OCI-LY3 (cell line): ENCODE measurements around the gene PRODH2.

Source experiments
- H2AFZ ChIP-seq: fragments of 200-600, 300-600 bp; shearing (Covaris generic); 2 replicates; pipeline ENCODE4 v1.6.0; 2014; ENCODE audit warnings: antibody characterized with exemption, low read depth, low read length
- H3K27ac ChIP-seq: fragments of 200-600, 300-600 bp; sonication (generic); 2 replicates; pipeline ENCODE4 v1.5.1; 2014; ENCODE audit warnings: mild to moderate bottlenecking, low read length, moderate library complexity, mixed read lengths
- H3K27me3 ChIP-seq: fragments of 200-600, 300-600 bp; sonication (generic); 2 replicates; pipeline ENCODE4 v1.6.1; 2014; ENCODE audit warnings: low read depth, low read length, mixed read lengths
- H3K36me3 ChIP-seq: fragments of 200-600, 300-600 bp; sonication (generic); replicated peaks from 2 replicates; pipeline ENCODE3; 2014; ENCODE audit warnings: low read depth, low read length, mixed read lengths
- H3K4me1 ChIP-seq: fragments of 300-600, 200-600 bp; sonication (generic); 2 replicates; pipeline ENCODE4 v1.6.1; 2014; ENCODE audit warnings: low read length, mixed read lengths
- H3K4me2 ChIP-seq: fragments of 200-600, 300-600 bp; sonication (generic); 2 replicates; pipeline ENCODE4 v1.6.1; 2014; ENCODE audit warnings: low read length, mixed read lengths
- H3K4me3 ChIP-seq: fragments of 300-600, 200-600 bp; sonication (generic); 2 replicates; pipeline ENCODE4 v1.5.1; 2014; ENCODE audit warnings: antibody characterized with exemption, mild to moderate bottlenecking, low read length, moderate library complexity
- H3K79me2 ChIP-seq: fragments of 300-600, 200-600 bp; shearing (Covaris generic); 2 replicates; pipeline ENCODE4 v1.6.1; 2014; ENCODE audit warnings: mild to moderate bottlenecking, low read length, mixed read lengths
- H3K9ac ChIP-seq: fragments of 300-600, 200-600 bp; shearing (Covaris generic); 2 replicates; pipeline ENCODE4 v1.6.0; 2014; ENCODE audit warnings: mild to moderate bottlenecking, low read length, moderate library complexity
- H3K9me3 ChIP-seq: fragments of 200-600, 300-600 bp; shearing (Covaris generic); 2 replicates; pipeline ENCODE4 v1.6.1; 2014; ENCODE audit warnings: low read length, mixed read lengths; ENCODE audit not compliant: insufficient read depth
- H4K20me1 ChIP-seq: fragments of 200-600, 300-600 bp; sonication (generic); 2 replicates; pipeline ENCODE4 v1.6.1; 2016; ENCODE audit warnings: low read length, mixed read lengths; ENCODE audit not compliant: insufficient read depth
- EZH2phosphoT487 ChIP-seq: fragments of 200-600 bp; shearing (Covaris generic); IDR thresholded peaks from 2 replicates; pipeline ENCODE4 v1.6.1; 2018; ENCODE audit warnings: antibody characterized with exemption, mixed run types, low read depth
- TF ChIP-seq, protein P1 (sequence below): fragments of 200-600, 300-600 bp; sonication (generic); IDR thresholded peaks from 2 replicates; pipeline ENCODE4 v1.5.1; 2014; ENCODE audit warnings: antibody characterized with exemption, low read length, low read depth

Gene PRODH2

DNA sequence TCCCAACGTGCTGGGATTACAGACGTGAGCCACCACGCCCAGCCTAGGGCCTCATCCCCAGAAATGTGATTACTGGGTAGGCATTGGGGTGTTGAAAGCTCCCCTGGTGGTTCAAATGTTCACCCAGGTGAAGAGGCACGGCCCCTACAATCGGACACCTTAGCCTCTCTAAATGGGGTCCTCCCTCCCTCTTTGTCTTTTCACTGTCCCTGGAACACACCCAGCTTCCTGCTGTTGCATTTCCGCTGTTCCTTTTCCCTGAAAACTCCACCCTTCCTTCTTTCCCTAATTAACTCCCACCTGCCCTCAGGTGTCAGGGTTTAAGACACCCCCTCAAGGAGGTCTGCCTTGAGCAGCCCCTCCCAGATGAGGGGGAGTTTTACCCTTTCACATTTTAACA is 3.6 kb upstream of the PRODH2 start:
- H3K4me2 ChIP-seq = no peak overlapping the region
- no peaks in the 10 kb centered on the region for H3K9me3 ChIP-seq
- no peak overlapping the region for H3K4me3 ChIP-seq
- H3K27me3 ChIP-seq = 0 out of 2 replicates have a peak, but pooled peaks cover 7% of the 10 kb centered on the region
- no peak overlapping the region for H2AFZ ChIP-seq
- no peaks in the 10 kb centered on the region for H3K4me1 ChIP-seq
- TF ChIP-seq, protein P1, sequence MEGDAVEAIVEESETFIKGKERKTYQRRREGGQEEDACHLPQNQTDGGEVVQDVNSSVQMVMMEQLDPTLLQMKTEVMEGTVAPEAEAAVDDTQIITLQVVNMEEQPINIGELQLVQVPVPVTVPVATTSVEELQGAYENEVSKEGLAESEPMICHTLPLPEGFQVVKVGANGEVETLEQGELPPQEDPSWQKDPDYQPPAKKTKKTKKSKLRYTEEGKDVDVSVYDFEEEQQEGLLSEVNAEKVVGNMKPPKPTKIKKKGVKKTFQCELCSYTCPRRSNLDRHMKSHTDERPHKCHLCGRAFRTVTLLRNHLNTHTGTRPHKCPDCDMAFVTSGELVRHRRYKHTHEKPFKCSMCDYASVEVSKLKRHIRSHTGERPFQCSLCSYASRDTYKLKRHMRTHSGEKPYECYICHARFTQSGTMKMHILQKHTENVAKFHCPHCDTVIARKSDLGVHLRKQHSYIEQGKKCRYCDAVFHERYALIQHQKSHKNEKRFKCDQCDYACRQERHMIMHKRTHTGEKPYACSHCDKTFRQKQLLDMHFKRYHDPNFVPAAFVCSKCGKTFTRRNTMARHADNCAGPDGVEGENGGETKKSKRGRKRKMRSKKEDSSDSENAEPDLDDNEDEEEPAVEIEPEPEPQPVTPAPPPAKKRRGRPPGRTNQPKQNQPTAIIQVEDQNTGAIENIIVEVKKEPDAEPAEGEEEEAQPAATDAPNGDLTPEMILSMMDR = no peak
- TF ChIP-seq EZH2phosphoT487 = no peak
- H3K27ac ChIP-seq = no peak overlapping the region
- no peaks in the 10 kb centered on the region for H3K36me3 ChIP-seq
- no peaks in the 10 kb centered on the region for H3K79me2 ChIP-seq
- no peaks in the 10 kb centered on the region for H4K20me1 ChIP-seq
- no peak overlapping the region for H3K9ac ChIP-seq

DNA sequence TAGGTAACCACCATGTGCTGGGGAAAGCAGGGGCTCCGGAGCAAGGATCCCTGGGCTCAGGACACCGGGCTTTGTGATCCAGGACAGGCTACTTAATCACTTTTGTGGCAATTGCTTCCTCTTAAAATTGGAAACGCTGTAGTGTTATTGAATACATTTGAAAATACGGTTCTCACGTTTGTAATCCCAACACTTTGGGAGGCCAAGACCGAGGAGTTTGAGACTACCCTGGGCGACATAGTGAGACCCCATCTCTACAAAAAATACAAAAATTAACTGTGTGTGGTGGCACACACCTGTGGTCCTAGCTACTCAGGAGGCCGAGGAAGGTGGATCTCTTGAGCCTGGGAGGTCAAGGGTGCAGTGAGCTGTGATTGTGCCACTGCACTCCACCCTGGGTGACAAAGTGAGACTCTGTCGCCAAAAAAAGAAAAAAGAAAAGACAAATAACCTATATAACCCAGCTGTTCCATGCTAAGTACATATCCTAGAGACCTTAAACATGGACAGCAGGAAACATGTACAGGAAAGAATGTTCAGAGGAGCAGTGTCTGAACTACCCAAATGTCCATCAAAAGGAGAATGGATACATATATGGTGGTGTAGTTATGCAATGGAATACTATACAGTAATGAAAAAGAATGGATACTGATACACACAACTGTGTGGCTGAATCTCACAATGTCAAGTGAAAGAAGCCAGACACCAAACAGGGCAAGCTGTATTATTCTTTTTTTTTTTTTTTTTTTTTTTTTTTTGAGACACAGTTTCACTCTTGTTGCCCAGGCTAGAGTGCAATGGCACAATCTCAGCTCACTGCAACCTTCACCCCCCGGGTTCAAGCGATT is 622 bp upstream of the PRODH2 start:
- TF ChIP-seq, protein P1 = no peak
- TF ChIP-seq EZH2phosphoT487 = no peak
- H3K4me1 ChIP-seq = no peaks in the 10 kb centered on the region
- H3K36me3 ChIP-seq = no peaks in the 10 kb centered on the region
- H3K27ac ChIP-seq = no peak overlapping the region
- no peak overlapping the region for H3K4me2 ChIP-seq
- no peaks in the 10 kb centered on the region for H3K79me2 ChIP-seq
- H3K27me3 ChIP-seq = 0 out of 2 replicates have a peak, but pooled peaks cover 7% of the 10 kb centered on the region
- no peak overlapping the region for H3K4me3 ChIP-seq
- no peaks in the 10 kb centered on the region for H4K20me1 ChIP-seq
- no peak overlapping the region for H2AFZ ChIP-seq
- no peaks in the 10 kb centered on the region for H3K9me3 ChIP-seq
- H3K9ac ChIP-seq = no peak overlapping the region

DNA sequence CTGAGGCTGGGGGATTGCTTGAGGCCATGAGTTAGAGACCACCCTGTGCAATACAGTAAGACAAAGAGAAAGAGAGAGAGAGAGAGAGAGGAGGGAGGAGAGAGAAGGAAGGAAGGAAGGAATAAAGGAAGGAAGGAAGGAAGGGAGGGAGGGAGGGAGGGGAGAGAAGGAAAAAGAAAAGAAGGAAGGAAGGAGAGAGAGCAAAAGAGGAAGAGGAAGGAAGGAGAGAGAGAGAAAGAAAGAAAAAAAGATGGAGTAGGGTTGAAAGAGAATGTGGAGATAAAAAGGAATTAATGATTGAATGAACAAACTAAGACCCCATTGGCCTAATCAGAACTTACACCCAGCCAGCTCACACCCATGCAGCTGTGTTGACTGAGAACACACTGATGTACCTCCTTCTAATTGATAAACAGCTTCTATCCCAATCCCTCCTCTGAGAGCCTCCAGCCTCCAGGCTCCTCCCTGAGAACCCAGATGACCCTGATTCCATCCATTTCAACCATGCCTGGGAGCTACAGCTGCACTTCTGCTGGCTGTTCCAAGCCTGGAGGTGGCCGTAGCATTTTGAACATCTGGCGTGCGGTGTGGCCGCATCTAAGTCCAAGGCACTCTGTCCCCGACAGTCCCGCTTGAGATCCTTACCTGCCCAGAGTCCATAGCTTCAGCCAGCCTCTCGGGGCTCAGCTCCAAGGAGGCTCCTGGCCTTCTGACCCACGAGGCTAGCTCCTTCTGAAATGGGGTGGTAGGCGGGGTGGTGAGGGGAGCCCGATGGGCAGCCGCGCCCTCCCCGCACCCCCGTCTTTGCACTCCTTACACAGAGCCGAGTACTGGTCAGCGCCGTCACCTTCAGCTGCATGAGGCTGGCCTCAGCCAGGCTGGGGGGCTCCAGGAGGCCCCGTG is 1.1 kb downstream of the PRODH2 start:
- H3K79me2 ChIP-seq = no peaks in the 10 kb centered on the region
- no peaks in the 10 kb centered on the region for H3K4me1 ChIP-seq
- H2AFZ ChIP-seq = no peak overlapping the region
- H3K36me3 ChIP-seq = no peaks in the 10 kb centered on the region
- no peaks in the 10 kb centered on the region for H3K9me3 ChIP-seq
- no peak overlapping the region for H3K4me2 ChIP-seq
- TF ChIP-seq, protein P1 = no peak
- TF ChIP-seq EZH2phosphoT487 = no peak
- H4K20me1 ChIP-seq = no peaks in the 10 kb centered on the region
- no peak overlapping the region for H3K4me3 ChIP-seq
- no peak overlapping the region for H3K9ac ChIP-seq
- H3K27ac ChIP-seq = no peak overlapping the region
- H3K27me3 ChIP-seq = 0 out of 2 replicates have a peak, but pooled peaks cover 7% of the 10 kb centered on the region

DNA sequence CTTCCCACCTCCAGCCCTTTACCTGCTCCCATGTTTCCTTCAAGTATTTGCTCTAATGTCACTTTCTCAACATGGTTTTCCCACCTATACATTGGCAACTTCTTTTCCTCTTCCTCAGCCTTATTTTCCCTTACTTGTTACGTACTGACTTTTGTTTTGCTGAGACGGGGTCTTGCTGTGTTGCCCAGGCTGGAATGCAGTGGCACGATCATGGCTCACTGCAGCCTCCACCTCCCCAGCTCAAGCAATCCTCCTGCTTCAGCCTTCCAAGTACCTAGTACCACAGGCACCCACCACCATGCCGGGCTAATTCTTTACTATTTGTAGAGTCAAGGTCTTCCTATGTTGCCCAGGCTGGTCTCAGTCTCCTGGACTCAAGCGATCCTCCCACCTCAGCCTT is 5.0 kb downstream of the PRODH2 start:
- H3K4me3 ChIP-seq = no peak overlapping the region
- H3K9me3 ChIP-seq = no peaks in the 10 kb centered on the region
- 0 out of 2 replicates have a peak, but pooled peaks cover 4% of the 10 kb centered on the region for H3K27me3 ChIP-seq
- no peaks in the 10 kb centered on the region for H4K20me1 ChIP-seq
- no peak for TF ChIP-seq EZH2phosphoT487
- TF ChIP-seq, protein P1 = no peak
- no peaks in the 10 kb centered on the region for H3K4me1 ChIP-seq
- H3K36me3 ChIP-seq = no peaks in the 10 kb centered on the region
- H2AFZ ChIP-seq = no peak overlapping the region
- no peak overlapping the region for H3K4me2 ChIP-seq
- H3K79me2 ChIP-seq = no peaks in the 10 kb centered on the region
- H3K27ac ChIP-seq = no peak overlapping the region
- no peak overlapping the region for H3K9ac ChIP-seq
